Gastrocnemius medialis (tissue), 4 donors: ENCODE results near the gene OGN.

ENCODE experiments used
- POLR2A ChIP-seq, 2 donors: fragments of 450-650 bp; IDR thresholded peaks; one replicate each; pipeline ENCODE4 v1.6.1; 2017; ENCODE audit warnings: antibody characterized with exemption in 2 of 2, mild to moderate bottlenecking in 2 of 2, moderate library complexity in 2 of 2
- TF ChIP-seq, protein P1 (sequence below), 5 experiments: fragments of 450-650 bp in 3 of 5; fragments of 200-600 bp in 2 of 5; sonication (generic) in 2 of 5; IDR thresholded peaks in 4 of 5; conservative IDR thresholded peaks in 1 of 5; 1 replicate in 4 of 5; 2 replicates in 1 of 5; pipeline ENCODE4 v1.5.1; 2016 to 2019; ENCODE audit warnings: antibody characterized with exemption in 5 of 5, mild to moderate bottlenecking in 3 of 5, moderate library complexity in 3 of 5

DNA sequence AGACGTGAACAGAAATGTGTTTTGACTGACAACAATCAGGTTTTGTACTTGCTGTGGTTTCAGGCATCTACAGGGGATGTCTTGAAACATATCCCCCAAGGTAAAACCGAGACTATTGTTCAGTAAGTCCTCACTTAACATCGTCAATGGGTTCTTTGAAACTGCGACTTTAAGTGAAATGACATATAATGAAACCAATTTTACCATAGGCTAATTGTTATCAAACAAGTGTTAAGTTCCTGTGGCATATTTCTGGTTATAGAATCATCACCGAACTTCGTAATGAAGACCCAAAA is 36.3 kb upstream of the OGN start:
- TF ChIP-seq, protein P1, sequence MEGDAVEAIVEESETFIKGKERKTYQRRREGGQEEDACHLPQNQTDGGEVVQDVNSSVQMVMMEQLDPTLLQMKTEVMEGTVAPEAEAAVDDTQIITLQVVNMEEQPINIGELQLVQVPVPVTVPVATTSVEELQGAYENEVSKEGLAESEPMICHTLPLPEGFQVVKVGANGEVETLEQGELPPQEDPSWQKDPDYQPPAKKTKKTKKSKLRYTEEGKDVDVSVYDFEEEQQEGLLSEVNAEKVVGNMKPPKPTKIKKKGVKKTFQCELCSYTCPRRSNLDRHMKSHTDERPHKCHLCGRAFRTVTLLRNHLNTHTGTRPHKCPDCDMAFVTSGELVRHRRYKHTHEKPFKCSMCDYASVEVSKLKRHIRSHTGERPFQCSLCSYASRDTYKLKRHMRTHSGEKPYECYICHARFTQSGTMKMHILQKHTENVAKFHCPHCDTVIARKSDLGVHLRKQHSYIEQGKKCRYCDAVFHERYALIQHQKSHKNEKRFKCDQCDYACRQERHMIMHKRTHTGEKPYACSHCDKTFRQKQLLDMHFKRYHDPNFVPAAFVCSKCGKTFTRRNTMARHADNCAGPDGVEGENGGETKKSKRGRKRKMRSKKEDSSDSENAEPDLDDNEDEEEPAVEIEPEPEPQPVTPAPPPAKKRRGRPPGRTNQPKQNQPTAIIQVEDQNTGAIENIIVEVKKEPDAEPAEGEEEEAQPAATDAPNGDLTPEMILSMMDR (IDR thresholded peaks at IDR 0.05 in 4 of 5, conservative IDR thresholded peaks at IDR 0.05 in 1 of 5): no peak
- no peak for TF ChIP-seq POLR2A (IDR thresholded peaks at IDR 0.05)
